ENCODE measurements around the gene SERTAD4.
A peak's percentile ranks its signal among the peaks of the same experiment; 100 is the strongest.
"Not testable (repeated sequence)": the region's sequence is repeated elsewhere in the genome, so short reads cannot be mapped to it uniquely, and the experiment has no call there.

The SERTAD4 gene

DNA sequence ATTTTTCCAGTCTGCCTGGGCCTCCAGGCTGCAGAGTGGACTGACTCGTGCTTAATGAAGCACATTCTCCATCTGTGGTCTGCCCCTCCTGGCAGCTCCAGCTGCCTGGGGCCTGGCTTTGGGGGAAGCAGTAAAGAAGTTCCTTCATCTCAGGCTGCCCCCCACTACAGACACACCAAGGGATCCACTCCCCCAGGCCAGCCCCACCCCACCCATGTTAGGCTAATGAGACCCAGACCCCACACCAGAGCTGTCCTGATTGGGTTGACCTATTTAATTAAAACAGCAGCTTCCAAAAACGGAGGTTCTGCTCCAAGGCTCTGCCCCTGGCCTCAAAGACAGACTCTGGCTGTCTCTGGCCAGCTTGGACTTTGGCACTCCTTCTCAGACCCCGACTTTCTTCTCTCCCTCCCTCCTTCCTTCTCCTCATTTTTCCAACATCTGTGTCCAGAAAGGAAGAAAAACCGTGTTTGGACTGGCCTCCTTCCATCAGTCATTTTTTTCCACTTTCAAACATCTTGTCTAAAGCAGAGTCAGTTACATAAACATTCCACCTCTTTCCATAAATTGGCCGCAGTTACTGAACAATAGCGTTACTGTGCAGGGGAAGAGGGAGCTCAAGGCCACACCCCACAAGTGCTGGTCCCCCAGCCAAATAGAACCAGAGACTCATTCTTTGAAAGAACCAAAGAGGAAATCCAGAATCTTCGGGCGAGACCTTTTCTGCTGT lies 29.7 kb downstream of the SERTAD4 start:
- DNase-seq = no peak

DNA sequence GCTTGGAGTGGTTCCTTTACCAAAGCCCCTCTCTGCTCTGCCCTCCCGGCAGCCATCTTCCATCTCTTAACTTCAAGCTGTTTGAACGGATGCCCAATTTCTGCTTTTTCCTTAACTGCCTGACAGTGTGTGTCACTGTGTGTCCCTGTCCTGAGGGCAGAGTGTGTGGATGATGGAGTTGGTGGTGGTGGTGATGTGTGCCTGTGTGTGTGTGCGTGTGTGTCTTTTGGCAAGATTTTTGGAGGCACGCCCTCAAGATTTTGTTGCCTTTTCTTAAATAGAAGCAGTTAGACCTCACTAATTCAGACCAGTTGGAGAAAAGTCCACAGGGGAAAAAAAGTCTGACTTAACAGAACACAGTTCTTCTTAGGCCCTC lies 30.3 kb downstream of the SERTAD4 start:
- DNase-seq = no peak

DNA sequence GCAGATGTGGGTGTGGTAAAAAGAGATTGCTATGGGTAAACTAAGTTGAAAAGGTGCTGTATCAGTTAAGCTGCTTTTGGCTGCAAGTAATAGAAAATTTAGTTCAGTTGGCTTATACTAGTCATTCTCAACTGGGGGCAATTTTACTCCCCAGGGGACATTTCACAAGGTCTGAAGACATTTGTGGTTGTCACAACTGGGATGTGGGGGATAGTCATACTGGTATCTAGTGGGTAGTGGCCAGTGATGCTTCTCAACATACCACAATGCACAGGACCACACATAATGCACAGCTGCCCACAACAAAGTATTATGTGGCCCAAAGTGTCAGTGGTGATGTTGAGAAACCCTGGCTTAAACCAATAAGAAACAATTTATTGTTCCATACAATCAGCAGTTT lies 31.4 kb downstream of the SERTAD4 start:
- no peak for DNase-seq

DNA sequence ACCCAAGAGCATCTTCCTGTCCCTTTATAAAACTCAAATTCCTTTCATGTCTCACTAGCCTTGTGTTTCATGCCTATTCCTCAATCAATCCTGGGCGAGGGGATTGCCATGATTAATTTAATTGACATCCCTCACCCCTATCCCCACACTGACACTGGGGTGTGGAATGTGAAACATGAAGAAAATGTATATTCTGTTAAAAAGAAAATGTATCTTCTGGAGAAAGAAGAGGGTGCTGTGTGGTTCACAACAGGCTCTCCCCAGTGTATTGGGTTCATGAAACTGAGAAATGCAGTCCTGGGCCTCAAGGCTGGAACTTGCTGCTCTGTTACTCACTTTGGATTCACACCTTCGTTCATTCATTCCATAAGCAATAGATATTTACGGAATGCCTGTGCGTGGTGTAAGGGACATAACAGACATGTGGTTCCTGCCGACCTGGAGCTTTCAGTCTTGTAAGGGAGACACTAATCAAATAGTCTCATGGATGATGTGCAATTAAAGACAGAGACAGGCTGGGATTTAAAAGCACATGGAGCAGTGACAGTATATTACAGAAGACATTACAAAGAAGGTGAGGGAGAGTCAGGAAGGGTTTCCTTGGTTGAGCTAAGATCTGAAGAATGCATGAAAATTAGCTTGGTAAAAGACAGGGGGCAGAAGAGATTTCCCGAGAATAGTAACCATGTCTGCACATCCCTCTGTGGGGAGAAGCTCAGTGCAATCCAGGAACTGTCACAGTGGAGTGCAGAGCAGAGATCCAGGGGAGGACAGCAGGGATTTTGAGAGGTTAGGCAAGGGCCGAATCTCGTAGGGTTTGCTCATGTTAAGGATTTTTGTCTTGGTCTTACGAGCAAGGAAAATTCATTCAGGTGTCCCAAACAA lies 32.1 kb downstream of the SERTAD4 start:
- DNase-seq = no peak

DNA sequence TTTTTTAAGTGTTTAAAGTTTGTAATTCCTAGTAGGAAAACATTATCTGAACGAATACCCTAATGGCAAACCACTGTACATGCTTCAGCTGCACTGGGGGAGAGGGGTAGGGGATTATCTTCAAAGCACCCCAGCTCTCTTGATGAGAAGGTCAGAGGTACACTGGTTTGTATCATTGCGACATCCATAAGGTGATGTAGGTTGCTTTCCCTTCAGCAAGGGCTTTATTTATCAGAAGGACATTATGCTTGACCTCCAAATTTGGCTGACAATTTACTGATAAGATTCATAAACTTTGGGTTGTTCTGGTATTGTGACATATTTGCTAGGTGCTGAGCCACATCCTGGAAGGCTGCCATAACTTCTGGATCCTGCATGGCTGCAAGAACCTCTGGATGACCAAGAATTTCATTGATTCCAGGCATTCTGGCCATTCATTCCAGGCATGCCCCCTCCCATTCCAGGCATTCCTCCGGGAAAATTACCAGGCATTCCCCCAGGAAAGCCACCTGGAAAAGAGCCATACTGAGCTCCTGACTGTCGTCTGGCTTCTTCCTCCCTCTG lies 32.9 kb downstream of the SERTAD4 start:
- not testable (repeated sequence) for DNase-seq

DNA sequence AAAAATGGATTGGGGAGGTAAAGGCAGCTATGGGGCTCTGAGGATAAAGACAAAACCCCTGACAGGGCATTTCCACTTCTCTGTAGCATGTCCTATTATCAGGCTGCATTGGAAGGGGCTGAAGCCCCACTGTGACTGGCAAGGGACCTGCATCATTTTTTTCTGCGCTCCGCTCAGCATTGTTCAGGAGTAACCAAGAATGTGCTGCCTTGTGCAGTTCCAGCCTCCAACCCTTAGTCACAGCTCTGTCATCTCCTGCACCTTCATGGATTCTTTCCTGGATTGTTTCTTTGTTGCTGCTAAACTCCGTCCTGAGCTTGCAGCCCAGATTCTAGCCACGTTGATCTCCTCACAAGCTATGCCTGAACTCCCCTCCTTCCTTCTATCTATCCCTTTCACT lies 37.4 kb downstream of the SERTAD4 start:
- DNase-seq = no peak

DNA sequence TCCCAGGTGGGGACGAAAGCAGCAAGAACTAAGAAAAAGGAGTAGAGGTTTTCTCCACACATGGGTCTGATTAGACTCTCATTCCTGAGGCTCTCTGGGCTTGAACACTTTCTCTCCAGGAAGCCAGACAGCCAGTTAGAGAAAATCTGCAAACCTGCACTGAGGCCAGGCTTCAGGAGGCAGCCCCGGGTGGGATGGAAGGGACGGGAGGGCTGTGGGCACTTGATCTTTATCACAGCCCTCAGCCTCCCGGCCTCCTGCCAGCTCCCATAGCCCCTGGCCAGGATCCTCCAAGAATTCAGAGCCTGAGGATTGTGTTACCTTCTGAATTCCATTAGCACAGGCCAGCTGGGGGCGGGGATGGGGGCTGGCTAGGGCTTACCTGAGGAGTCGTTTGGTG lies 40.1 kb downstream of the SERTAD4 start:
- no peak for DNase-seq

DNA sequence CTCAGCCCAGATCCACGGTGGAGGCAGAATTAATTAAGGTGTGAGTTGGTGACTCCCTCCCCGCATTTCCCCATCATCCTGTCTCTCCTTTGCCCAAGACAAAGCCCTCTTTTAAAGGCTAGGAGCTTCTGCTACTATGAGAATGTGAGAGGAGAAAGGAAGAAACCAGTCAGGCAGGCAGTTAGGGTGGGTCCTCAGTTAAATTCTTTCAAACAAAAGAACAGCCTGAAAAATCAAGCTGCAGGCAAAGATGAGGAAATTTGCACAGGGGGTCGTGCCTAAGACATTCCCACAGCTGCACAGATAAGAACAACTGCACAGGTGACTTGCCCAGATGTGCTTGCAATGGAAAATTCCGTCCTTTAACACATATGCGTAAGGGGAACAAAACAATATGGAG lies 47.6 kb downstream of the SERTAD4 start:
- no peak for DNase-seq

DNA sequence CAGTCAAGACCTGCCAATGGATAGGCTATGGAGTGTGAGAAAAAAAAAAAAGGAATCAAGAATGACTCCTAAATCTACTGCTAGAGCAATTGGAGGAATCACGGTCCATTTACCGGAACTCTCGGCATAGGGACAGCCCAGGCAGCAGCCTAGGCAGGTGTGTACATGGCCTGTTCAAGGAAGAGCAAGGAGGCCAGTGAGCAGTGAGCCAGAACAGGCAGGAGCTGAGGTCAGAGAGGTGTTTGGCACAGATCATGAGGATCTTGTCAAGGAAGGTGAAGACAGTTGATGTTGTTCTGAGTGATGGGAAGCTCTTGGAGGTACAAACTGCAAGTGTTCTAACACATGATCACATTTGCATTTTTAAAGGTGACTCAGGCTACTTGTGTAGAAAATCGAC lies 55.5 kb downstream of the SERTAD4 start:
- no peak for DNase-seq

DNA sequence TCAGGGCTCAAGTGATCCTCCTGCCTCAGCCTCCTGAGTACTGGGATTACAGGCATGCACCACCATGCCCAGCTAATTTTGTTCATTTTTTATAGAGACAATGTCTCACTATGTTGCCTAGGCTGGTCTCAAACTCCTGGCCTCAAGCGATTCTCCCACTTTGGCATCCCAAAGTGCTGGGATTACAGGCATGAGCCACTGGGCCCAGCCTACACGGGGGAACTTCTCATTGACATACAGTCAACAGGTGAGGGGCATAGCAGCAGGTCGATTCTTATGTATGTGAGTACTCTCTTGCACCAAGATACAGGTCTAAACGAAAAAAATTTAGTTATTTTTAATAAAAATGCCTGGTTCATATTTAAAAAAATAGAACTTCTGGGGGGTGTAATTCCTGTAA lies 56.7 kb downstream of the SERTAD4 start:
- no peak for DNase-seq

DNA sequence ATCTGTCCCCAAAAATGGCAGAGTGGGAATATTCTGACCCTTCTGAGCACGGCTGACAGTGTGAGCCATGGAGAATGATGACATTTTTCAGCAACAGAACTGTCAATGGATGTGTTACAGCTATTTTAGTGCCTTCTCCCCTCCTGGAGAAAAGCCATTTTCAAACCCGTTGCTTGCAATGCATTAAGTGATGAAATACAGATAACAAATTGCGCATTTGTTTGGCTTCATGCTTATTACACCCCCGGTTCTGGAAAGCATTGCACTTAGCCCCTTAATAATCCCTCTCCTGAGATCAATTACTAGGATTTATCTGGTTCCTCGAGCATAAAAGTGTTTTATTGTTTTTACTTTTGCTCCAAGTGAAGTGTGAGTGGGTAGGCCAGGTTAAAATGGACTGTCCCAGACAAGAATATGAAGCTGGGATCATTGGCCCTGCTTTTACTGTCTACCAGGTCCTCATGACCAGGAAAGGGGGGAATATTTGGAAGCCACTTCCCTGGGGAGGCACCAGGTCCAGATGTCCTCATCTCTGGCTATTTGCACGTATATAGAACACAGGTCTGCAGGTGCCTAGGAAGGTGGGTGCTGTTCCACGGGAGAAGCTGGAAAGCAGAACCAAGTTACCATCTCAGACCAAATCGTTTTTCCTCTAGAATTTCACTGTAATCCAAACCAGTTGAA lies 58.6 kb downstream of the SERTAD4 start:
- DNase-seq = no peak

DNA sequence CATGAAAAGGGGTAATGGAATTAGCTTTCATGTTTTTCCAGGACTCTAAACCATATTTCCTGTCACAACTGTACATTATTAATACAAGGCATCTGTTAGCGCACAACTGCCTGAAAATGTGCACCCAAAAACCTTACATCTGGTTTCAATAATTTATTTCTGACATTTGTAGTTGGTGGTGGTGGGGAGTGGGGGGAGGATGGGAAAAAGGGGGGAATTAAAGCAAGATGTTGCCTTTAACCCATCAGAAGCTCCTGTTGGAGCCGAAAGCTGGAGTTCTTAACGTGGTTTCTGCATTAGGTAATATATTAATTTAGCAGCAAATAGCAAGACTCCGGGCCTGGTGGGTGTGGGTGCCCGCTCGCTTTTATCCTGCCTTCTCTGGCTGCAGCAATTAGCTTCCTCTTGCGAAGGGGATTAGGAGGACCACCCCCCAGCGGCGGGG lies 59.2 kb downstream of the SERTAD4 start:
- DNase-seq = no peak

DNA sequence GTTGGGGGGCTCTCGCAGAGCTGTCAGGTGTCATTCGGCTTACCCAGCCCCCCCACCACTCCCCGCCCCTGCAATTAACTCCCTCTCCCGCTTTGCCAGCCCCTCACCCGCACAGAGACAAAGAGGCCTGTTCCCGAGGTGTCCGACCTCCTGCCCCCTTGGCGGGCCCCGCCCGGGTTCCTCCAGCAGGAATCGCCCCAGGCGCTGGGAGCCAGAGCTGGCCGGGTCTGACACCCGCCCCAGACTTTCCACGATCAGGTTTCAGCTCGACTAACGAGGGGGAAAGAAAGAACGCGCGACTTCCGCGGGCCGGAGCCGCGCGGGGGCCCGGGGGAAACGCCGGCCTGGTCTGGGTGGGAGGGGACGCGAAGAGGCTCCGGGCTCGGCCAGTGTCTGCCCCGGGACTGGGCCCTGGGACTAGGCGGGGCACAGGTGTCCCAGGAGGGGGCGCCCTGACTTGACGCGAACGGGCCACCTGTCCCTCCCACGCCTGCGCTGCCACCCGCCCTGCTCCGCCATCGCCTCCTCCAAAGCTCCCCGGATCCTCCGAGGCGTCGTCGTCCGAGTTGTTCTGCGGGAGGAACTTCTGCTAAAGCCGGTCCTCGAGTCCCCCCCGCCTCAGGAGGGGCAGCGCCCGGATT lies 59.8 kb downstream of the SERTAD4 start:
- peak; percentile 71 for DNase-seq

DNA sequence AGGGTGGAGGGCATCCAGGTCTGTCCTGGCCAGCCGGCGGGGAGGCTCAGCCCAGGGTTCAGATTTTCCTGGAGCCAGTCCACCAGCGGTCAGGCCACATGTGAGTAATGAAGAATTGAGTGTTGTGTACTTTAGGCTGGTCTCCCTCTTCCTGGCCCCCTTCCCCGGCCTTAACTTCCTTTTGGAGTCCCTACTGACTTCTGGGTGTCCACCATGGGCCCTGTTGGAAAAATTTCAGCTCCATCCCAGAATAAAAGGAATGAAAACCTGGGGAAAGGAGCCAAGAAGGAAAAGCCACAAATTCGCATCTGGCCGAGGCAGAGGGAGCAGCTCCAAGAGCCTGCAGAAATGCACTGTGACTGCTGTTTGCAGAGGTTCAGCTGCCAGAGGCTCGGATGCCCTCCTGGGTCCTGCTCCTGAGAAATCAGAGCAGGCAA lies 60.6 kb downstream of the SERTAD4 start:
- DNase-seq = no peak

DNA sequence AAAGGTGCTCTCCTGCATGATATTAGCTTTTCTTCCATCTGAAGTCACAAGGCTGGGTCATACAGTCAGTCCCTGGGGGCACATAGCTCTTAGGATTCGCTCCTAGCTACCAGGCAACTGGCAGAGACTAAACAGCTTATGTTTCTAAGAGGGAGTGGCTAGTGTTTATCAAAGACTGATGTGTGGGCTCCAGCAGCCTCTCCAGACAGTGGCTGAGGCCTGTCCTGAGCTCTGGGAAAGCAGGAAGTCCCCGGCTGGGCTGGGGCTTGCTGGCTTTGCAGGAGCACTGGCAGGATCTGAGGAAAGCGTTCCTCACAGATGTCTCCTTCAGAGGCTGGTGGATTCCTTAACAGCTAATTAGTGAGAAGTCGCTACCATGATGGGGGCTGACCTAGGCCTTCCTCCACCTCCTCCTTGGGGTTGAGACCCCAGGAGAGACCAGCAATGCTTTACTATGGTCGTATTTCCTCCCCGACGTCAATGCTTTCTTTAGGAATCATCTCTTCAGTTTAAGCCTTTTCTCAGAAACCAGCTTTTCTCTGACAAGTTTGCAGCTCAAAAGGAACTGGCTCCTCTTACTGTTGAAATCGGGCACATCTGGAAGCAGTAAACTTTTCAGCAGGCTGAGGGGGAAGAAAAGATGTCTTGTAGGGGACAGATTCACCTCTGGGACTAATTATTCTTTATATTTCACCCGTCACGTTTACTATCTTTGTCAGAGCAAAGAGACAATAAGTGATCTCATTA lies 62.6 kb downstream of the SERTAD4 start:
- DNase-seq = peak; percentile 80

Data from NCI-H1436 (cell line).